Natural killer cell (primary cell): ENCODE measurements around the gene PSKH1. TPM values are rescaled to one million over a fixed set of nuclear protein-coding genes. Genes with fewer than 3 reads are reported as not detected.

ENCODE experiments used
- ATAC-seq, 3 donors: fragments of 150-1000 bp in 2 of 3; fragments of 200-7000 bp in 1 of 3; cut with Tn5 transposase; 1 replicate in 1 of 3; 2 replicates in 2 of 3; pipeline ENCODE4 v1.10.0; 2021; ENCODE audit warnings: mild to moderate bottlenecking in 2 of 3, moderate library complexity in 2 of 3
- DNase-seq, 2 donors: peaks; one replicate each; pipeline versions ENCODE4 v3.0.0 to v3.0.0-alpha.2; 2013 to 2021; ENCODE audit warnings: mixed read lengths in 1 of 2
- H3K27ac ChIP-seq: one replicate; pipeline ENCODE4 v1.5.1; 2013; ENCODE audit warnings: mild to moderate bottlenecking, low read length
- H3K27me3 ChIP-seq: one replicate; pipeline ENCODE4 v1.6.1; 2013; ENCODE audit warnings: low read length; ENCODE audit not compliant: control insufficient read depth, insufficient read depth
- H3K36me3 ChIP-seq: one replicate; pipeline ENCODE4 v1.6.1; 2013; ENCODE audit warnings: low read length; ENCODE audit not compliant: control insufficient read depth, insufficient read depth
- H3K4me1 ChIP-seq: one replicate; pipeline ENCODE4 v1.6.1; 2013; ENCODE audit warnings: low read length; ENCODE audit not compliant: control insufficient read depth, insufficient read depth
- H3K4me3 ChIP-seq: one replicate; pipeline ENCODE4 v1.5.1; 2013; ENCODE audit warnings: low read length
- H3K9me3 ChIP-seq: one replicate; pipeline ENCODE4 v1.6.1; 2013; ENCODE audit warnings: low read length; ENCODE audit not compliant: control insufficient read depth, insufficient read depth
- H3K27ac Mint-ChIP-seq, 2 donors: one replicate each; pipeline ENCODE4 v1.8.0; 2022; ENCODE audit warnings: mild to moderate bottlenecking in 2 of 2, mixed read lengths in 2 of 2, moderate library complexity in 1 of 2
- H3K27me3 Mint-ChIP-seq, 2 donors: one replicate each; pipeline ENCODE4 v1.8.0; 2022; ENCODE audit warnings: low read depth in 2 of 2, mixed read lengths in 2 of 2
- H3K36me3 Mint-ChIP-seq: one replicate; pipeline ENCODE4 v1.8.0; 2022; ENCODE audit warnings: mixed read lengths
- H3K4me1 Mint-ChIP-seq, 2 donors: one replicate each; pipeline ENCODE4 v1.8.0; 2022; ENCODE audit warnings: mixed read lengths in 2 of 2
- H3K4me3 Mint-ChIP-seq: one replicate; pipeline ENCODE4 v1.8.0; 2022; ENCODE audit warnings: mild to moderate bottlenecking, moderate library complexity, mixed read lengths
- H3K9me3 Mint-ChIP-seq, 2 donors: one replicate each; pipeline ENCODE4 v1.8.0; 2022; ENCODE audit warnings: mixed read lengths in 2 of 2
- WGBS: methylation state at CpG from one replicate; pipeline ENCODE4 v1.1.7; 2013; ENCODE audit warnings: missing lambda C conversion rate; ENCODE audit not compliant: insufficient coverage; 5-methylcytosine and 5-hydroxymethylcytosine counted together
- intact Hi-C: fragments of 100-400 bp; cut with micrococcal nuclease; formaldehyde crosslinking; loops from one replicate; pipeline ENCODE4 v1.14.2; 2022
- total RNA-seq, 4 donors: library from RNA; stranded (reverse); fragments of 120-200 nt in 1 of 4; gene quantifications; one replicate each; pipeline versions ENCODE4 v1.2.3 to v1.2.4, GENCODE V29; 2013 to 2022
- TF ChIP-seq, protein P1 (sequence below): fragments of 200-600 bp; IDR thresholded peaks from one replicate; pipeline ENCODE4 v1.8.0; 2022; ENCODE audit warnings: antibody characterized with exemption

Gene PSKH1
- total RNA-seq, 3 donors from 2014 or later (not counting 1 experiment from before 2014, with no cell fraction given) = 16.8 to 24.7 (median 19.5) TPM

DNA sequence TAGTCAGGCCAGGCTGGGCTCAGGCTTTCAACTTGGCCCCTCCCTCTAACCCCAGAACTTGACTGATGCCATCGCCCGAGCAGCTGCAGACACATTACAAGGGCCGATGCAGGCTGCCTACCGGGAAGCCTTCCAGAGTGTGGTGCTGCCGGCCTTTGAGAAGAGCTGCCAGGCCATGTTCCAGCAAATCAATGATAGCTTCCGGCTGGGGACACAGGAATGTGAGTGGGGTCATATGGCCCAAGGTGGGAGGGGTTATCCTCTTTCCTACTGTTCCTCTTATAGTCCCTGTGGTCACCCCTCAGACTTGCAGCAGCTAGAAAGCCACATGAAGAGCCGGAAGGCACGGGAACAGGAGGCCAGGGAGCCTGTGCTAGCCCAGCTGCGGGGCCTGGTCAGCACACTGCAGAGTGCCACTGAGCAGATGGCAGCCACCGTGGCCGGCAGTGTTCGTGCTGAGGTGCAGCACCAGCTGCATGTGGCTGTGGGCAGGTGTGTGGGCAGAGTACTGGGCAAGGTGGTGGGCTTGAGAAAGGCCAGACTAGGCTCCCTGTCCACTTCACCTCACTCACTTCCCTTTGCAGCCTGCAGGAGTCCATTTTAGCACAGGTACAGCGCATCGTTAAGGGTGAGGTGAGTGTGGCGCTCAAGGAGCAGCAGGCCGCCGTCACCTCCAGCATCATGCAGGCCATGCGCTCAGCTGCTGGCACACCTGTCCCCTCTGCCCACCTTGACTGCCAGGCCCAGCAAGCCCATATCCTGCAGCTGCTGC is 10.5 kb upstream of the PSKH1 start:
- H3K27me3 Mint-ChIP-seq = no peaks in the 10 kb centered on the region
- Histone ChIP-seq H3K4me1 (no peaks in the 10 kb centered on the region), H3K9me3 (no peaks in the 10 kb centered on the region), H3K36me3 (peaks cover 73% of the 10 kb centered on the region), H3K4me3 (no peak overlapping the region), H3K27me3 (no peaks in the 10 kb centered on the region), H3K27ac (no peak overlapping the region)
- H3K4me1 Mint-ChIP-seq = peaks cover 0 to 4% of the 10 kb centered on the region in 2 donors
- DNase-seq = no peak
- H3K4me3 Mint-ChIP-seq = no peak overlapping the region
- intact Hi-C loops = loop anchor here (1.0 kb wide), 2 partner anchors 158 to 347 kb away; no protein-coding TSS in a partner anchor
- WGBS = 93% methylated on average over 17 of the region's 18 CpGs
- H3K9me3 Mint-ChIP-seq = no peaks in the 10 kb centered on the region
- no peak overlapping the region for H3K27ac Mint-ChIP-seq
- H3K36me3 Mint-ChIP-seq = no peaks in the 10 kb centered on the region
- TF ChIP-seq, protein P1, sequence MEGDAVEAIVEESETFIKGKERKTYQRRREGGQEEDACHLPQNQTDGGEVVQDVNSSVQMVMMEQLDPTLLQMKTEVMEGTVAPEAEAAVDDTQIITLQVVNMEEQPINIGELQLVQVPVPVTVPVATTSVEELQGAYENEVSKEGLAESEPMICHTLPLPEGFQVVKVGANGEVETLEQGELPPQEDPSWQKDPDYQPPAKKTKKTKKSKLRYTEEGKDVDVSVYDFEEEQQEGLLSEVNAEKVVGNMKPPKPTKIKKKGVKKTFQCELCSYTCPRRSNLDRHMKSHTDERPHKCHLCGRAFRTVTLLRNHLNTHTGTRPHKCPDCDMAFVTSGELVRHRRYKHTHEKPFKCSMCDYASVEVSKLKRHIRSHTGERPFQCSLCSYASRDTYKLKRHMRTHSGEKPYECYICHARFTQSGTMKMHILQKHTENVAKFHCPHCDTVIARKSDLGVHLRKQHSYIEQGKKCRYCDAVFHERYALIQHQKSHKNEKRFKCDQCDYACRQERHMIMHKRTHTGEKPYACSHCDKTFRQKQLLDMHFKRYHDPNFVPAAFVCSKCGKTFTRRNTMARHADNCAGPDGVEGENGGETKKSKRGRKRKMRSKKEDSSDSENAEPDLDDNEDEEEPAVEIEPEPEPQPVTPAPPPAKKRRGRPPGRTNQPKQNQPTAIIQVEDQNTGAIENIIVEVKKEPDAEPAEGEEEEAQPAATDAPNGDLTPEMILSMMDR = no peak
- ATAC-seq = no peak

DNA sequence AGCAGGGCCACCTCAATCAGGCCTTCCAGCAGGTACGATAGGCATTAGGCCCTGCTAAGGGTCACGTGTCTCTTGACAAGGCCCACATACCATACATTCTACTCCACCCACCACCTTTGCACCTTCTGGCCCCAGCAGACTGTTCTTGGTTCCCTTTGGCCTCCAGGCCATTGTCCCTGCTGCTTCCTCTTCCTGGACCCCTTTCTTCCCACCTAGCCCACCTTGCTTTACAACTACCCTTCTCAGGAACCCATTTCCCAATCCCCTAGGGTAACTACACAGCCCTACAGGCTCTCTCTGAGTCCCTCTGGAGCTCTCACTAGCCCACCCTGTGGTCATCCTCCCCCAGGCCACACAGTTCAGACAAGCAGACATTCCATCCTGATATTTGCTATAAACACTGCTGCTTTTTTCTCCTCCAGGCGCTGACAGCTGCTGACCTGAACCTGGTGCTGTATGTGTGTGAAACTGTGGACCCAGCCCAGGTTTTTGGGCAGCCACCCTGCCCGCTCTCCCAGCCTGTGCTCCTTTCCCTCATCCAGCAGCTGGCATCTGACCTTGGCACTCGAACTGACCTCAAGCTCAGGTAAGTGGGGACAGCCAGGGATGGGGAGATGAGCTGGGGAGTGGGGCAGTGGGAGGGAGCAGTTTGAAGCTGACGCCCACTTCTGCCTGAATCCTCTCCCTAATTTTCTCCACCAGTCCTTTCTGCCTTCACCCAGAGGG is 9.7 kb upstream of the PSKH1 start:
- Histone ChIP-seq H3K27me3 (no peaks in the 10 kb centered on the region), H3K36me3 (peaks cover 66% of the 10 kb centered on the region), H3K9me3 (no peaks in the 10 kb centered on the region), H3K4me3 (no peak overlapping the region), H3K27ac (no peak overlapping the region), H3K4me1 (no peaks in the 10 kb centered on the region)
- H3K27me3 Mint-ChIP-seq = no peaks in the 10 kb centered on the region
- TF ChIP-seq, protein P1 = no peak
- WGBS = 95% methylated on average over 5 of the region's 6 CpGs
- H3K27ac Mint-ChIP-seq = peak overlapping the region in 1 of 2 donors; percentile 58
- intact Hi-C loops = loop anchor here (1.0 kb wide), 2 partner anchors 157 to 346 kb away; no protein-coding TSS in a partner anchor
- peak in 2 of 3 donors; percentile 13 to 16 for ATAC-seq
- DNase-seq = no peak
- H3K4me1 Mint-ChIP-seq = peaks cover 0 to 4% of the 10 kb centered on the region in 2 donors
- H3K9me3 Mint-ChIP-seq = no peaks in the 10 kb centered on the region
- no peak overlapping the region for H3K4me3 Mint-ChIP-seq
- H3K36me3 Mint-ChIP-seq = no peaks in the 10 kb centered on the region

DNA sequence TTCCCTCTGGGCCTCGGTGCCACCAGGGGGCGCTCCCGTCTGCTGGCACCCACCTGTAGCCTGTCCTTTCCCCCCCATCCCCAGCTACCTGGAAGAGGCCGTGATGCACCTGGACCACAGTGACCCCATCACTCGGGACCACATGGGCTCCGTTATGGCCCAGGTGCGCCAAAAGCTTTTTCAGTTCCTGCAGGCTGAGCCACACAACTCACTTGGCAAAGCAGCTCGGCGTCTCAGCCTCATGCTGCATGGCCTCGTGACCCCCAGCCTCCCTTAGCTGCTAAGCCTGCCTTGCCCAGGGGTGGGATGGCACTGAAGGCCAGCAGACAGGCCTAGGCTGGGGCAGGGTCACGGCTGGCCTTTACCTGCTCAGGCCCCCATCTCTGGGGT is 9.2 kb upstream of the PSKH1 start:
- no peaks in the 10 kb centered on the region for H3K9me3 Mint-ChIP-seq
- H3K36me3 Mint-ChIP-seq = no peaks in the 10 kb centered on the region
- intact Hi-C loops = loop anchor here (1.0 kb wide), 2 partner anchors 156 to 345 kb away; no protein-coding TSS in a partner anchor
- TF ChIP-seq, protein P1 = peak; percentile 81
- peak; percentile 59 to 90 (median 87) for ATAC-seq
- Histone ChIP-seq H3K4me1 (no peaks in the 10 kb centered on the region), H3K27me3 (no peaks in the 10 kb centered on the region), H3K9me3 (no peaks in the 10 kb centered on the region), H3K4me3 (no peak overlapping the region), H3K27ac (no peak overlapping the region), H3K36me3 (peaks cover 60% of the 10 kb centered on the region)
- H3K4me3 Mint-ChIP-seq = no peak overlapping the region
- peak overlapping the region in 1 of 2 donors; percentile 58 for H3K27ac Mint-ChIP-seq
- DNase-seq = peak; percentile 72 to 85
- WGBS = 66% methylated on average over 11 of the region's 11 CpGs
- H3K27me3 Mint-ChIP-seq = no peaks in the 10 kb centered on the region
- H3K4me1 Mint-ChIP-seq = peaks cover 0 to 4% of the 10 kb centered on the region in 2 donors
